Thyroid gland (tissue), 4 donors: ENCODE results near the gene YTHDF1.

Experiments used
- CTCF ChIP-seq, 6 experiments: fragments of 200-600 bp in 3 of 6; fragments of 450-650 bp in 3 of 6; sonication (generic) in 3 of 6; IDR thresholded peaks; one replicate each; pipeline ENCODE4 v1.5.1; 2016 to 2019; ENCODE audit warnings: antibody characterized with exemption in 6 of 6, mild to moderate bottlenecking in 2 of 6, inconsistent platforms in 1 of 6, moderate library complexity in 1 of 6
- POLR2A ChIP-seq, 2 donors: fragments of 450-650 bp; IDR thresholded peaks; one replicate each; pipeline ENCODE4 v1.6.1; 2017; ENCODE audit warnings: antibody characterized with exemption in 2 of 2, mild to moderate bottlenecking in 2 of 2, moderate library complexity in 1 of 2

GRCh38 chr20:63167918-63168520 is 47.9 kb downstream of the YTHDF1 start:
- TF ChIP-seq CTCF (IDR thresholded peaks at IDR 0.05) (no peak), POLR2A (IDR thresholded peaks at IDR 0.05) (no peak)
